ENCODE measurements around the gene RBBP8NL.

The RBBP8NL gene

DNA sequence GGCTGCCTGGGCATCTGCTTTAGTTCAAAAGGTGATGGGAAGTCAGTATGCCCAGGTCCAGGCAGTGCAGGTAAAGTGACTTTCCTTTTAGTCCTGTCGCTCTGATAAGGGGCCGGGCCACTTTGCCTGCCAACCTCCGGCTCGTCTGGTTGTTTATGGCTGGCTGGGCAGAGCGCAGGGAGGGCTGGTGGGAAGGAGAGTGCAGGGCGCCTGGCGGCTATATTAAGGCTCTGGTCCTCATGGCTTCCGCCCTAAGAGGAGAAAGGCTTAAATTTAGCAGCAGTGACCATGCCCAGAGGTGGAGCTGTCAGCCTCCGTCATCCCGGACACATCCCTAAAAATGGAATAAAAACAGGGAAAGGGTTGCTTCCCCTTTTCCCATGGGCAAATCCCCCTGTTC lies 33.8 kb upstream of the RBBP8NL start:
- DNase-seq, result no peak

DNA sequence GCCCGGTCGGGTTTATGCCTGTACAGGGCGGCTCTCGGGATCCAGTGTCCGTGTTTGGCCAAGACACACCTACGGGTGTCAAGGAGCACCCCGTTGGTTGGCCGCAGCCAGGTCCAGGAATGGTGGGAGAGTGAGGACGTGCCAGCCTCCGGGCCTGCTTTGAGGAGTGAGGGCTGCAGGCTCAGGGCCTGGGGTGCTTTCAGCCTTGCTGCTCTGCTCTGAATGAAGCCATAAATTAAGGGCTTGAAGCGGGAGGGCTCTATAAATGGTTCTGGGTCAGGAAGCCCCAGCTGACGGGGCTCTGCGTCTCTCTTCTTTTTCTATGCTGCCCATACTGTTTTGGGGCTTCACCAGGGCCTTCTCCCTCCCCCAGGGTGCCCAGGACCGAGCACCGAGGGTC lies 33.3 kb upstream of the RBBP8NL start:
- DNase-seq, result no peak

DNA sequence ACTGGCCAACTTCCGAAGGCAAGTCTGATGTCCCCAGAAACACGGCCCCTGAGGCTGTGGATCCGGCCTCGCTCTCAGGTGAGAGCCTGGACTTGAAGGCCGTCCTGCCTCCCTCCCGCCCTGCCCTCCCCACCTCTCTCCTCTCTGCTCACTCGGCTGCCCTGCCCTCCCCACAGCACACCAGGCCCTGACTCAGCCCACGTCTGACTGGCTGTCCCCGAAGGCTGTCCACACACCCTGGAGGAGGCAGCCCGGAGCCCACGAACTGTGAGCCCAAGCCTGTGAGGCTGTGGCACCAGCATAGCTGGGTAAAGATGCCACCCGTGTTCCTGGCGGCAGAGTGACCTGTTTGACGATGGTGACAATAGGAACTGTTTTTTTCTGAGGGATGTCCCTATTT lies 32.1 kb upstream of the RBBP8NL start:
- DNase-seq, result no peak

DNA sequence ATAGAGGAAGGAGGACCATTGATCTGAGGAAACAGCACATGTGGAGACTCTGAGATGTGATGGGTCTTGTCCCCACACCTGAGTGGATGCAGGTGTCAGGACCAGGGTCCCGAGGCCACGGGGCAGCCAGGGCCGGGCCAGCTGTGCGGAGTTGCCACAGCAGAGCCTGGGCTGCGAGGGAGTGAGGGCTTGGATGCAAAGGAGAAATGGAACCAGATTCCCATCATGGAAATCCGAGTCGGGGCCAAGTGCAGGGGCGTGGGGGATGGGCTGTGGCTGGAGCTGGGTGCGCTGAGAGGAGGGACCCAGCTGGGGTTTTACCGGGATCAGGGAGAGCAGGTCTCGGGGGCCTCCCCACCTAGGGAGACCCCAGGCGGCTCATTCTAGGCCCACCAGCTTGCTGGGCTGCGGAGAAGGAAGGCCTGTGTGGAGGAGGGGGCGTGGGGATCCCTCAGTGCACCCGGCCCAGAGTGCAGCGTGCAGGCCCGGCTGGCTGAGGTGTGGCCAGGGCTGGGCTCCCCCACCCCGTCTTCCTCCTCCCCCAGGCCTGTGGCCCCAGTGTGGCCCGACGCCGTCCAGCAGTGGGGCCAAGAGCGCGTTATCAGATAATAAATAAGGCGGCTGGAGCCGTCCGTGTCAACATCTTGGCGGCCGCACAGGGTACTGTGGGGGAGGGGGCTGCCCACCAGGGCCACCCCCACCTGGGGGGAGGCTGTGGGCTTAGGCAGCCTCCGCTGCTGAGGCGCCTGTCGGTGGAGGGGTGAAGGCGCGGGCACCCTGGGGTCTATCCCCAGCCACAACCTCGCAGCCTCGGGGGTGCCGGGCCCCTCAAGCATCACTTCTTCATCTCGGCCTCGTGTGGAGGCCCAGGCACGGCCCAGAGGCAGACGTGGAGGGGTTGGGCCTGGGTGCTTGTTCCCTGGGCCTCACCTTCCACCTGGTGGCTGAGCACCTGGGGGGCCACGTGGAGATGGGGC lies 31.2 kb upstream of the RBBP8NL start:
- no peak for DNase-seq

DNA sequence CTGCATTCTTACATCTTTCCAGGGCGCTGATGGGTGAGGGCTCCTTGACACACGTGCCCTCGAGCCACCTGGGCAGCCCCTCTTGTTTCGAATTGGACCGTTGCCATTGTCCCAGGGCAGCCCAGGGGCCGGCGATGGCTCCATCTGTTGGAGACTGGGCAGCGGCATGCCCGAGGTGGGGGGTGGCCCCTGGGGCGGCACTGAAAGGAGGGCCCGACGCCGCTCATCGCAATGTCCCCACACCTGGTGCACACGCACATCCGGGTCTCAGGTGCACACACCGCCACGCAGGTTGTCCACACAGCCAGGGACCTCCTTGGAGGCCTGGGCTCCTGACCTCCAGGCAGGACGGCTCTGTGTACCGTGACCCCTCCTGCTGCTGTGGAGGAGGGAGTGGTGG lies 30.5 kb upstream of the RBBP8NL start:
- DNase-seq, result no peak

DNA sequence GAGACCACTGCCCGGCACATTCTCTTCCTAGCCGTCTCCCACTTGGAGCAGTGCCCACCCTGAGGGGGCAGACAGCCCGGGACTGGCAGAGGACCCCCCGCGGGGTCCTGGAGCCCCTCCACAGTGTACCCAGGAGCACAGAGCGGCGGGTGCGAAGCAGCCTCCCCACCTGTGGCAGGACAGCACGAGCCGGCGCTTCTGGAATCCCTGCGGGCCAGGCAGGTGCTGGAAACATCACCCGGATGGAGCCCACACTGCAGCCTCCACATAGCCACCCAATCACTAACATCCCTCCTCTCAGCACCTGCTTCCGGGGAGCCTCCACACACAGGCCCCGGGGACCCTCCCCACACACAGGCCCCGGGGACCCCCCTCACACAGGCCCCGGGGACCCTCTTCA lies 29.8 kb upstream of the RBBP8NL start:
- DNase-seq, result no peak

DNA sequence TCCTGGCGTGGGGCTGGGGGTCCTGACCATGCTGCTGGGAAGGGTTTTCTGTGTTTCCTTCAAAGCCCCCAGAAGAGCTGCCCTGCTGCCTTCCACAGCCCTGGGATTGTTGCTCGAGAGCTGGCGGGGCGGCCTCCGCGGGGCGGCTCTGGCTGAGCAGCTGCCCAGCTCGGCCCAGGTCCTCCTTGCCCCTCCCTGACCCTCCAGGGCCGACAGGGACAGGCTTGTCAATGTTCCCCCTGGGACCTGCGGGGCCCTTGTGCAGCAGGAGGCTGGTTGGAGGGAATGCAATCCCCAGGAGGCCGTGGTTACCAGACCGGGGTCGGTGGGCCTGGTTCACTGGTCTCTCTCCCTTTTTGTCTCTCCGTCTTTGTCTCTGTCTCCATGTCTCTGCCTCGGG lies 28.6 kb upstream of the RBBP8NL start:
- no peak for DNase-seq

DNA sequence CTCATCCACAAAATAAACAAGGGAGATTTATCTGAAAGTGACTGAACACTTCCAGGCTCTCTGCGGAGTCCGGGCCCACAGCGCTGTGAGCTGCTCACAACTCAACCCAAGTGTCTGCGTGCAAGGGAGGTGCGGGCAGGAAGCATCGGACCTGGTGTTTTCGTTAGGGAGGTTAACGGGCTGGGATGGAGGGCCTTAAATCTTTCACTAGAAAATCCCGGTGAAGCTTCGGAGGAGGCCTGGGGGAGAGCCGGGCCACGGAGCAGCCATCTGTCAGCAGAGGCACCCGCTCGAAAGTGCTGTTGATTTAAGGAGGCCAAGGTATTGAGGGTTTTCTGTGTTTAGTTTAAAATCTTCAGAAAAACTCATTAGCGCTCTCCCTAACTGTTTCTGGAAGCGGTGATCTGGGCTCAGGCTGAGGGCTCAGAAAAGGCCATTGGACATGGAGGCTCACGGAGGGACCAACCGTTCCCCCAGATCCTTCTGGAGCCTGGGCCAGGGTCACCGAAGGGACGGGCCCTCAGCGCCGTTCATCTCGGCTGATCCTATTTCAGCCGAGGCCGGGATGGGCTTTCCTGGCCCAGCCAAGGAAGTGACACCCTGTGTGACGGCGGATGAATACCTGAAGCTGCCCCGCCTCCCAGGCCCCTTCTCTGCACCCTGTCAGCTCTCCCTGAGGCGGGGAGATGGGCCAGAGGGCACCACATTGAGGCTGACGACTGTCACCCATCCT lies 27.7 kb upstream of the RBBP8NL start:
- DNase-seq, result no peak

DNA sequence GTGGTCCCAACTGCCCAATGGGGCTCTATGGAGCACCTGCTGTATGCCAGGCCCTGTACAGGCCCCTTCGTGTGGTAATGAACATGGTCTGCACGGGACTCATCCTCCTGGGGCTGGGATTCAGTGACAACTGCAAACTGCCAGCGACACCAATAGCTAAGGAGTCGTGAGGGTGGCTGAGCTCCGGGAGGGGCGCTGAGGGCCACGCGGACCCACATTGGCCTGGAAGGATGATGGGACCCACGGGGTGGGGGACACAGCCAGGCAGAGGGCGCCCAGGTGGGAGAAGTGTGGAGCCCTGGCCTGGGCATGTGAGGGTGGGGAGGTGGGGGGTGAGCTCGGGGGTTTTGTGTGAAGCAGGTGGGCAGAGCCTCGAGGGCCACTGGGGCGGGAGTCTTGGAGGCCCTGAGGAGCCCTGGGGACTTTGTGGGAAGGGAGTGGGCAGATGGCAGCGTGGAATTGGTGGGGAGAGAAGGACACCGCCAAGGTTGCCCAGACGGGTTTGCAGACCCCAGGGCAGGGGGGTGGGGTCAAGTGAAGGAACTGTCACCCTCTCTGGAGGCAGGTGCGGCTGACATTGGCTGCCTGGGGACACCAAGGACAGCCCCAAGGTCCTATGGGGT lies 26.0 kb upstream of the RBBP8NL start:
- no peak for DNase-seq

DNA sequence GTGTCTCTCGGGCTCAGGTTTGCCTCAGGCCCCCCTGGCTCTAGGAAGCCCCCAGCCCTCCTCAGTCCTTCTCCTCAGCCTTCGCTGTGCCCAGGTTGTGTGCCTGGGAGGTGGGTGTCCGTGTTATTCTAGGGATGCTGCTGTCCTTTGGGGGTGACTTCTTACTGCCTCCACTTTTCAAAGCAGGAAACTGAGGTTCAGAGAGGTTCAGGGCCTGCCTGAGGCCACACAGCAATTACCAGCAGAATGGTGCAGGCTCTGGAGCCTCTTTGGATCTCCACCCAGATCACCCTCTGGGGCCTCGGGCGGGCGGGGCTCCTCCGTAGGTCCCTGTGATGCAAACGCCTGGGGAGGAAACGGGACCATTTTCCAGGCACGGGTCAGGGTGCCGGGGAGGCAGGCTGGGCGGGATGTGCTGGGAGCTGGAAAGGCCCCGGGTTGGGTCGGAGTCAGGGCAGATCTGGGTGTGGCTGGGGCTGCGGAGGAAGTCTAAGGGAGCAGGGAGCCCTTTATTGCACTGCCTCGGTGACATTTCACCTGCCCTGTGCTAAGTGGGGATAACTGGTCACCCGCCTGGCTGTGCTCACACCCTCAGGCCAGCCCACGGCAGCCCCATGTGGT lies 25.2 kb upstream of the RBBP8NL start:
- no peak for DNase-seq

DNA sequence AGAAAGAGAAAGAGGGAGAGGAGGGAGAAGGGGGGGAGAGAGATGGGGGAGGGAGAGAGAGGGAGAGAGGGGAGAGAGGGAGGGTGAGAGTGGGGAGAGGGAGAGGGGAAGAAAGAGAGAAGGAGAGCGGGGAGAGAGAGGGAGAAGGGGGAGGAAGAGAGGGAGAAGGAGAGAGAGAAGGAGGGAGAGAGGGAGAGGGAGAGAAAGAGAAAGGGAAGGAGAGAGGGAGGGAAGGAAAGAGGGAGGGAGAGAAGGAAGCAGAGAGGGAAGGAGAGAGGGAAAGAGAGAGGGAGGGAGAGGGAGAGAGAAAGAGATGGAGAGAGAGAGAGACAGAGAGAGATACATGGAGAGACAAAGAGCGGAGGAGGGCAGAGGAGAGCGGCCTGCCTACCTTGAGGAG lies 24.6 kb upstream of the RBBP8NL start:
- DNase-seq, result no peak

DNA sequence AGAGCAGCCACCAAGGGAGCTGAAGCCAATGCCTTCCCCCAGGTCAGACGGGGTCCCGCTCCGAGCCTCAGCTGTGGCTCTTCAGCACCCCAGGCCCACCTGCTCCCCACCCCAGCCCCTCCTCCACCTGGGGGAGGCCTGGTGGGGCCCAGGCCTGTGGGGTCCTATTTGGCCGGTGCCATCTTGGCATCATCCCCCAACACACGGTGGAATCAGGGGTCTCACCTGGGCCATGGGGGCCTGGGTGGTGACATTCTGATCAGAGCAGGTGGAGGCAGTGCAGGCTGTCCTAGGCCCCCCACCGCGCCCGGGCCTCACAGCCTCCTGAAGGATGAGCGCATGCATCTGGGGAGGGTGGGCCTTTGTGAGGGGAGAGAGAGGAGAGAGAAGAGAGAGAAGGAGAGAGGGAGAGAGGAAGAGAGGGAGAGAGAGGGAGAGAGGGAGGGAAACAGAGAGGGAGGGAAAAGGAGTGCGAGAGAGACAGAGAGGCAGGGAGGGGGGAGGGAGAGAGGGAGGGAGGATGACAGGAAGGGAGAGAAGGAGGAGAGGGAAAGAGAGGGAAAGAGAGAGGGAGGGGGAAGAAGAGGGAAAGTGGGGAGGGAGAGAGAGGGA lies 23.9 kb upstream of the RBBP8NL start:
- DNase-seq, result no peak

DNA sequence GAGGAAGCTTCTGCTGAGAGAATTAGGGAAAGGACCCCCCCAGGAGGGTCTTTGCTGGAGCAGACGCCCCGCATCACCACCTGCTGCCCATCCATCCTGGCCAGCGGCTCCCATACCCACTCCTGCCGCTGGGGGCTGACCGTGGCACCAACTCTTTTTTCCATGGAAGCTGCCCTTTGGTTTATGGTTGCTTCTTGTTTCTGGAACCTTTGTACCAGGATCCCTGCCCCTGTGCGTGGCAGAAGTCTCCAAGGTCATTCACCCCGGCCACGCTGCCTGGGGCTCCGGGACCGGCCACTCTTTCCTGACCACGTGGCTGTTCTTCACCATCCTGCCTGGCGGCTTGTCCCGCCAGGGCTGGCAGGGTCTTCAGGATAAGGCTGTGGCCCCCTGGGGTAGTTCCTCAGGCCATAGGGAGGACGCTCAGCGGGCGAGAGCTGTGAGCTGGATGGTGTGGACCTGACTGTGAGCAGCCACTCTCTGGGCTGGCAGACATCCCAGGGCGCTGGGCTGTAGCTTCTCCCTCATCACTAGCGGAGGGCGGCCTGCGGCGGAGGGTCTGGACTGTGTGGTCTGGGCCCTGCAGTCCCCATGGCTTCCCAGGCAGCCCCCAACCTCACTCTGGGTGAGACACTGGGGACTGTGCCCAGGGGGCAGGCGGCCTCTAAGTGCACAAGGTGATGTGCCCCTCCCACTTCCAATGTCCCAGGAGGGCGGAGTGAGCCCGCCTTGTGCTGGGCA lies 22.8 kb upstream of the RBBP8NL start:
- DNase-seq, result no peak

DNA sequence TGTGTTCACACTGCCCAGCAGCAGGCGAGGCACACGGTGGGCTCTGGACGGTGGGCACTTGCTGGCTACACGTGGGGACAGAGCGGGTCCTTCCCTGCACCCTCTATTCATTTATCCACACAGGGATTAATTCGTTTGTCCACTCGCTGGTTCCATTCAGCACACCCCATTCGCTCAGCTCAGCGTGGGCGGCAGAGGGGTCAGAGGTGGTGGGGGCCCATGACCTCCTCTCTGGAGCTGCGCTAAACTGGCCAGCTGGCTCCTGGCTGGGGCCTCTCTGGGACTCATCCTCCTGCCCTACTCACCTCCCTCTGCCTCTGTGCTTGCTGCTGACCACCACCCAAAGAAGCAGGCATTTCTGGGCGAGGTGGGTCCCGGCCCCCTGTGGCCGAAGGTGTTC lies 21.4 kb upstream of the RBBP8NL start:
- DNase-seq, result no peak

DNA sequence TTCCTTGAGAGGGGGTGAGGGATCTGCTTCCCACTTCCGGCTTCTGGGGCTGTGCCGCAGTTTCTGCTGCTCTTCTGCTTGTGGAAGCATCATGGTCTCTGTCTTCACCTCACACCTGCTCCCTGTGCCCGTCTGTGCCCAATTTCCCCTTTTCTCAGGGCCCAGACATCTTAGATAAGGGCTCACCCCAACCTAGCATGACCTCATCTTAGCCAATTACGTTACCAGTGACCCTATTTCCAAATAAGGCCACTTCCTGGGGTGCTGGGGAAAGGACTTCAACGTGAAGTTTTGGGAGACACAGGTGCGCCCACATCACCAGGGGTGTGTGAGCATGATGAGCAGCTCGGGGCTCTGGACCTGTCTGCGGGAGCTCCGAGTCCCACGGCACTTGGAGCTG lies 20.7 kb upstream of the RBBP8NL start:
- DNase-seq, result no peak

DNA sequence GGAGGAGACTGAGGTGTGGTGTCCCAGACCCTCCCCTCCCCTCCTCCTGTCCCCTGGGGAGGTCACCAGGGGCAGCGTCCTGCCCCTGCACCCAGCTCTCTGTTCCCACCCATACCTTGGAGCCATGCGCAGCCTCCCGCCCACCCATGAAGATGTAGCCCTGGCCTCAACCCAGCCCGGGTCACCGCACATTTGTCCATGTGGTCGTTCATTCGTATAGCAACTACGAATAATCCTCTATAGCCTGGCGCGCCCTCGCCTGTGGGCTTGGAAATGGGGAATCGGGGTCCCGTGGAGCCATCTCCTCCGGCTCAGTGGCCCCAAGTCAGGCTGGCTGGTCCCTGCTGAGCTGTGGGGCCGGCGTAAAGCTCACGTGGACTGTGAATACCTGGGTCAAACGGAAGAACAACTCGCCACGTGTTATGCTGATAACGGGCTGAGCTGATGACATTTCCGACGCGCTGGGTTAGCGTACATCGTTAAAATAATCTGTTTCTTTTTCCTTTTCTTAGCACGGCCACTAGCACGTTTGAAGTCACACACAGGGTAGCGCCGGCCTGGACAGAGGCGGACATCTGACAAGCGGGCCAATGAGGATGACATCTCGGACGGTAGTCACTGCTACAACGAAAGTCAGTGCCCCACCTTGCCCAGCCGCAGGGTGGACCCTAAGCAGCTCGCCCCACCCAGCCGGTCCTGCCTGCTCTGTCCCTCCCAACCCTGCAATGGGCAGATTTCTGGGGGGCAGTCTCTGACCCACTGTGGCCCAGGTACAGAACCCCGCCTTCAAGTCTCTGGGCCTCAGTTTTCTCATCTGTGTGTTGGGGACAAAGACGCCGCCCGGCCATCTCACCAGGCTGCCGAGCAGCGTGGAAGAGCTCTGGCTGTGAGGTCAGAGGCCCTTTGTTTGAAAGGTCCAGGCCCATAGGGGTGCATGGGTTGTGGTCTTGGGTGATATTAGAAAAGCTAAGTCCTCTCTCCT lies 19.8 kb upstream of the RBBP8NL start:
- DNase-seq, result no peak

DNA sequence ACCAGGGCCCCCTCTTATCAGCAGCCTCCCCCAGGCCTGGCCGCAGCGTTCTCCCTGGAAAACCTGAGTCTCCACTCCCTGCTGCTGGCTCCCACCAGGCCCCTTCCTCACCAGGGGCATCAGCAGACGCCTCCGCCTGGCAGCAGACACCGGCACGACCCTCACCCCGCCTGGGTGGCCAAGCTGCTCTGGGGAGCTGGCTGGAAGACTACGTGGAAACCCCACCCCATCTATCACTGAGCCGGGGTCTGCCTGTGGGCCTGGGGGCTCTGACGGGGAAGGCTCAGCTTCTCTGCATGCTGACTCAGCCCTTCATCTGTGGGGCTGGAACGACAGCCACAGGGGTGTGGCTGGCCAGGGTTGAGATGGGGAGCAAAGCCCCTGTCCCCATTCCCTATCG lies 19.1 kb upstream of the RBBP8NL start:
- DNase-seq, result no peak

DNA sequence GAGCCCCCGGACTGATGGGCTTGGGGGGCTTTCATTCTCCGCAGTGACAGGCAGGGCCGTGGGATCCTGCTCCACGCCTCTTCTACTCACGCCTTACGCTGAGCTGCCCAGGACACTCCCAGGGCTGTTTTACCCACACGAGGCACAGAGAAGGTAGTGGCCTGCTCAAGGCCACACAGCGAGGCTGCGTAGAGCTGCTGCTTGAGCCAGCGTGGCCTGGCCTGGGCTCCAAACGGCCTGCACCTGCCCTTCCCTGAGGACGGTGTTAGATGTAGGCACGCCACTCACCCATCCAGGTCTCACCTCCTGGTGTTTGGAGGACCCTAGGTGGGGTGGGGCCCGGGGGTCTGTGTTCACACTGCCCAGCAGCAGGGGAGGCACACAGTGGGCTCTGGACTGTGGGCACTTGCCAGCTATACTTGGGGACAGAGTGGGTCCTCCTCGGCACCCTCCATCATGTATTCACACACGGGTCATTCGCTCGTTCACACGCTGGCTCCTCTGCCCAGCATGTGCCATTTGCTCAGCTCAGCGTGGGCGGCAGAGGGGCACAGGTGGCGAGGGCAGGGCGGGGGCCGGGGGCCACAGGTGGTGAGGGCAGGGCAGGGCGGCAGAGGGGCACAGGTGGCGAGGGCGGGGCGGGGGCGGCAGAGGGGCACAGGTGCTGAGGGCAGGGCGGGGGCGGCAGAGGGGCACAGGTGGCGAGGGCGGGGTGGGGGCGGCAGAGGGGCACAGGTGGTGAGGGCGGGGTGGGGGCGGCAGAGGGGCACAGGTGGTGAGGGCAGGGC lies 18.4 kb upstream of the RBBP8NL start:
- no peak for DNase-seq

DNA sequence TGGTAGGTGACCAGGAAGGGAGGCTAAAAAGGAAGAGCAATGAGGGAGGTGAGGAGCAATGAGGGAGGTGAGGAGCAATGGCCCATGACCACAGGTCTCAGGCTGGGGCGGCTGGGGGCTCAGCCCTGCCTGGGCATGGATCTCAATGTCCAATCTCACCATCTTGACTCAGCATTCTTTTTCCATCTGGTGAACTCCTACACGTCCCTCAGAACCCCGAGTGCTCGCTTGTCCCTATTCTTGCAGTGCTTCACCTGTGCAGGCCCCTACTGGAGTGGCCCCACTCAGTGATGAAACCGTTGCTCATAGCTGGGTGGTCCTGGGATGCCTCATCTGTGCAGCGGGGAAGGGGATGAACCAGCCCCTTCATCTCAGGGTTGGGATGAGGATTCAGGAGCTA lies 16.9 kb upstream of the RBBP8NL start:
- no peak for DNase-seq
